ENCODE results near the gene NRGN.

The NRGN gene

DNA sequence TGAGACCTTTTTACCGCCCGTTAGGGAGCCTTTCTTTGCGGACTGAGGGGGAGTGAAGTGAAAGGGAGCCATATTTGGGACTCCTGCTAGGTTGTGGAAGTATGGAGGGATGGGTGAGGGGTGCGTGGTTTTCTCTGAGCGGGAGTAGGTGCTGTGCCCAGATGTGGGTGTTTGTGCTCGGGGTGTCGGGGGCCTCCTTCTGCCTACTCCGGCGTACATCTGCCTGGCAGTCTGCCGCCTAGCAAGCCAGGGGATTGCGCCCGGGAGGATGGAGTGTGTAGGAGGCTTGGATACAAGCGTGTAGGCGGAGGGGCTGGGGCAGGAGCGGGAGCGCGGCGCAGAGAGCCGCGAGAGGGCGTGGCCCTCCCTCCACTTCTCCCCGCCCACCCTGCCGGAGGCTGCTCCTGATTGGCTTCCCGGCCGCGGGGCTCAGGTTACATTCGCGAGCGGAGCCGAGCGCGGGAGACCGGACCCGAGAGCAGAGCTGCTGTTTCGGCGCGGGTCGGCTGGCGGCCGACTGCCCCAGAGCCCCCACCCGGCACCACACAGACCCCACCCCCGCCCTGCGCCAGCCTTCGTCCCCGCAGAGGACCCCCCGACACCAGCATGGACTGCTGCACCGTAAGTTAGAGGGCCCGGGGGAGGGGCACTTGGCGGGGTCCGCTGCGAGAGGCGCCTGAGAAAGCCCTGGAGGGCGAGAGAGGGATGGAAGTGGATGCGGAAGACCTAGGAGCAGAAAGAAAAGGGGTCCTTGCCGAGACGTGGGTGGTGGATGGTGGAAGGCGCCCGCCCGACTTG lies at the start of gene NRGN:
Gene NRGN (plus strand): TSS at position 464 of the 798 bp plus-strand sequence. CDS start 143 bp downstream, at position 607.
- DNase-seq (ENCODE audit: low read depth, low spot score), result peak; percentile 96

- no peak for DNase-seq (ENCODE audit: low read depth, low spot score)
Measured at GRCh38 chr11:124693142-124693541, 46.6 kb upstream of the NRGN start.

DNA sequence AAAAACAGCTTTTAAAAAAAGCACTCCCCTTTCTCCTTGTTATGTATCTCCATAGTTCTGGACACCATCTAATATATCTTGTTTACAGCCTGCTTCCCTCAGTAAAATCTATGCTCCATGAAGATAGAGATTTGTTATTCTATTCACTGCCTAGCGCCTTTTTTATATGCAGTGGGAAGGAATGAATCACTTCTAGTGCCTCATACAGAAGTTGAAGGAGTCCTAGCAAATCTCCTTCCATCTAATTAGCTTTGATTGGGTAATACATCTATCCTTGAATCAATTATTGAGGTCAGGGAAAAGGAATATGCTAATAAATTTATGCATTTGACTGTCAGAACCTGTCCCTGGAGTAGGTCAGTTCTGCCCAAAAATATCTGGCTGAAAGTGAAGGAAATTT lies 40.2 kb upstream of the NRGN start:
- no peak for DNase-seq (ENCODE audit: low read depth, low spot score)

DNA sequence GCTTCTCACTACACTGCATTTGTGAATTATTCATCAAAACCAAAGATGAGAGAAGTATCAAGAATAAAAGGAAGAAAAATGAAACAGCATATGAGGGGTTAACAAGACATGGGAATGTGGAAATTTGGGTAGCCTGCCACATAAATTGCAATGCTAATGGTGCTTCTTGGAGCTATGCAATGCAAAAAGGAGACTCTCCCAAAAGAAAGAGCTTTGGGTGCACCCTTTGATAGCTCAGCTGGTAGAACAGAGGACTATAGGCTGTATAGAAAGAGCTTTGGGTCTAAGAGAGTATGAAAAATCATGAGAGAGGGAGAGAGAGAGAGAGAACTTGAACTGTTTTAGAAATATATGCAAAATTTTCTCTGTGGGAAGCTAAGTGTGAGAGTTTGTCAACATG lies 39.7 kb upstream of the NRGN start:
- DNase-seq (ENCODE audit: low read depth, low spot score), result no peak

DNA sequence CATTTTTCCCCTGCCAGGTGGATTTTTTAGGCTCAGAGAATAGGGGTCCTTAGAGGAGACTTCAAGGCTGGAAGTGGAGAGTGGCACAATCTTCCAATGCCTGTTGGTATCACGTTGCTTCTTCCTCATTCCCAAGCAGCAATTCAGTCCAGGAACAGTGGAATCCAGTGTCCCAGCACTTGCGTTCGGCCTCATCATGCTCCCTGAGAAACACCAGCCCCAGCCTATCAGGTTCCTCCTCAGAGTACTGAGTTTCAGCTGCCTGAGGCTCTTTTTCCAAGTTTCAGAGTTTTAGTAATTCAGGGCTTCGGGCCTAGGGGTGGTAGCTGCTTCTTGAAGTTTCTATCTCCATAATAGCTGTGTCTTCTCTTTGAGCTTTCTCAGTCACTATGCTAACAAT lies 31.9 kb upstream of the NRGN start:
- no peak for DNase-seq (ENCODE audit: low read depth, low spot score)

DNA sequence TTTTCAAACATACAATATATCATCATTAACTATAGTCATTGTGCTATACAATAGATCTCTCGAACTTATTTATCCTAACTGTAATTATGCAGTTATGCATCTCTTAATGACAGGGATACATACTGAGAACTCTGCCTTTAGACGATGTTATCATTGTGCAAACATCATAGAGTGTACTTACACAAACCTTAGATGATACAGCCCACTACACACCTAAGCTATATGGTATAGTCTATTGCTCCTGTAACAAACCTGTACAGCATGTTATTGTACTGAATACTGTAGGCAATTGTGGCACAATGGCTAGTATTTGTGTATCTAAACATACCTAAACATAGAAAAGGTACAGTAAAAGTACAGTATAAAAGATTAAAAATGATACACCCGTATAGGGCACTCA lies 27.4 kb upstream of the NRGN start:
- no peak for DNase-seq (ENCODE audit: low read depth, low spot score)

DNA sequence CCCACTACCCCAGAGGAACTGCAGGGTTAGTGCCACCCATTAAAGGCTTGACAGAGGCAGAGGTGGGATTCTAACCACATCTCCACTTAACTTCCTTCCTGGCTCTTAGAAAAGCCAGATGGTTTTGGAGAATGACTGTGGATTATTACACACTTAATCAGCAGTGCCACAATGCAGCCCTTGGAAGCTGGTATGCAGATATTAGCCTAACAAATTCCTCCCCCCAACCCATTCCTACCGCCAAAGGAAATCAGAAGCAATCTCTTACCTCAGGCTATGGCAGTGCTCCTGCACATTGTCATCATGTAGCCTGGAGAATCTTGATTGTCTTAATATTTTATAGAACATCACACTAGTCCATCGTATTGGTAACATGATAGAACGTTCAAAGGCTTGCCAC lies 23.2 kb upstream of the NRGN start:
- DNase-seq (ENCODE audit: low read depth, low spot score), result no peak

DNA sequence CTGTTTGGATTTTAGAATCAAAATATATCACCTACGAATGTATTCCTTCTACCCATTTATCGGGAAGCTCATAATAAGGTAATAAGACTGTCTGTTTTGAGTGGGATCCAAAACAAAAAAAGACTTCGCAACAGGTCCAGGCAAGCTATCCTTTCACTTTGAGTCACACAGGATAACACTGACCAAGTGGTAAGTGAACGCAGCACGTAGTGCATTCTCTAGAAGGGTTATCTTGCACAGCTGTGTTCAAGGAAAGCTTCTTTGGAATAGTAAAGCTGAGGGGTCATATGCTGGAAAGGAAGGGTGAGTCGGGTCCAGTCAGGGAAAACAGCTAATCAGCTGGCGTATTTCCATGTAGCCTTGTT lies 22.3 kb upstream of the NRGN start:
- DNase-seq (ENCODE audit: low read depth, low spot score), result no peak

GRCh38 chr11:124717786-124718651 lies 21.7 kb upstream of the NRGN start:
- DNase-seq (ENCODE audit: low read depth, low spot score), result peak; percentile 75

DNA sequence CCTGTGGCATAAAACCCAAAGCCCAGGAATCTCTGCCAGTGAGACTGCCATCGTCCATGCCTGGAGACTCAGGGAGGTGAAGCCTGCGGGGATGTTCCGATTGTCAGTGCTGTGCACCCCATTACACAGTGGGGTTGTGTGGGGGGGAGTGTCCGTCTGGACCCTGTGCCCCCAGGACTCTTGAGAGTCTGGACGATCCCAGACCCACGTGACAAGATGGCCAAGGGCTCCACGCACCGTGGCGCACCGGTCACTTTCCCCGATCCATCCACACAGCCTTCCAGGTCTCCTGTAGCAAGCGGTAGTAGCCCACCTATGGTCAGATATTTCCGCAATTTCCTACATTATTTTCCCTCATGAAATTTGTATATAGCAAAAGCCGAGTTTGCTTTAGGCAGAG lies 20.9 kb upstream of the NRGN start:
- no peak for DNase-seq (ENCODE audit: low read depth, low spot score)

DNA sequence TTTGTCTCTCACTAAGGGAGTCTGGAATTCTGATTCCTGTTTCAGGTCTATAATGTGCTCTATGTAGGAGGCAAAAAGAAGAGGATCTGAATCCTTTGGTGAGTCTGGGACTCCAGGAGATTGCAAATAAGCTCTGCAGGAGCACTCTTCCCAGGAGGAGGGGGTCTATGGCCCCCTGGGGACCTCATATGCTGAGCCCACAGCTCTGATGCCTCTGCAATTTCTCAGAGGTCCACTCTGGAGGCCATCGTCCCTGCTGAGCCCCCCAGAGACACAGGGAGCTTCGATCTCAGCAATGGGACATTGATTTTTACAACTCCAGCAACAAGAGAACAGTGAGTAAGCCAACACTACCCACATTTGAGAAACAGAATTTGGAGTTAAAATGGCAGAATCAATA lies 20.2 kb upstream of the NRGN start:
- DNase-seq (ENCODE audit: low read depth, low spot score), result no peak

- no peak for DNase-seq (ENCODE audit: low read depth, low spot score)
Measured at GRCh38 chr11:124722176-124722575, 17.6 kb upstream of the NRGN start.

DNA sequence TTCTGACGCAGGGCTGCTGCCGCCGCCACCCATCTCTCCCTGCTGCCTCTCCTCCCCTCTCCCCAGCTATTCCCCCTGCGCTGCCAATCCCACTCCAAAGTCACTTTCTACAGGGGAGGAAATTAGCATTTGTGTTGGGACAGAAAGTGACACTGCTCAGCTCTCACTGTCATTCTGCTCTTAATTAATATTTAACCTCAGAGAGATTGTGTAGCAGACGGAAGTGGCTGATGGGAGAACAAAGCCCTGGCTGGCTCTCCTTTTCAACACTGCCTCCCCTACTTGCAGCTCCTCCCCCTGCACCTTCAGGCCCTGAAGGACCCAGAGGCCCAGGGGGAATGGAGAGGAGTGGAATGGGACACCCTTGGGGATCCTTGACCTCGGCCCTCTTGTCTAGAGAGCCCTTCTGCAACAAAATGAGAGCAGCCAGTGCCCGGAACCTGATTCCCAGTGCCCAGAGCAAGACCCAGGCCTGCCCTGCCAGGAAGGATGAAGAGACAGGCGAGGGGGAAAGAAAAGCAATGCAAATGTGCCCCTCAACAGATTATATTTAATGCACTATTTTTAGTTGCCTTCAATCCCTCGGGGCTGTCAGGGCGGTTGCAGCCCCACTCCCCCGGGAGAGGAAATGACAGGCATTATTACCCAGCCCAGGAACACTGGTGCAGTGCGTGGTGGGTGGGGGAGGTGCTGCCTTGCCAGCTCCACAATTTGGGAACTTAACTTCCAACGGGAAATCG lies 14.6 kb upstream of the NRGN start:
- DNase-seq (ENCODE audit: low read depth, low spot score), result no peak

- no peak for DNase-seq (ENCODE audit: low read depth, low spot score)
Measured at GRCh38 chr11:124725719-124726105, 14.0 kb upstream of the NRGN start.

- no peak for DNase-seq (ENCODE audit: low read depth, low spot score)
Measured at GRCh38 chr11:124727474-124727873, 12.3 kb upstream of the NRGN start.

DNA sequence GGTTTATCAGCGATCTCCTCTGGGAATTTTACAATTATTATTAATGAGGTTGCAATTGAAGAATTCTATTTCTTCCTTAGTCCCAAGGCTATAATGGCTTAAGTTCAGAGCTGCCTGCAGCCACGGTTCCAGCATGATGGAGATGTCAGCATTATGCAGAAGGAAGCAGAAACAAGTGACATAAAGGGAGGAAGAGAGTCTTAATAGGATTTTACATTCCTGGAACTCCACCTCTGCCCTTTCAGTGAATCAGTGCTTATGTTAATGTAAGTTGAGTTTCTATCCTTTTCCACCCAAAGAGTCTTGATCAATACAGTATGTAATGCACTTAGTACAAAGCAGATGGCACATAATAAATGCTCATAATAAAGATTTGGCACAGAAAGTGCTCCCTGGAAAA lies 11.6 kb upstream of the NRGN start:
- DNase-seq (ENCODE audit: low read depth, low spot score), result no peak

DNA sequence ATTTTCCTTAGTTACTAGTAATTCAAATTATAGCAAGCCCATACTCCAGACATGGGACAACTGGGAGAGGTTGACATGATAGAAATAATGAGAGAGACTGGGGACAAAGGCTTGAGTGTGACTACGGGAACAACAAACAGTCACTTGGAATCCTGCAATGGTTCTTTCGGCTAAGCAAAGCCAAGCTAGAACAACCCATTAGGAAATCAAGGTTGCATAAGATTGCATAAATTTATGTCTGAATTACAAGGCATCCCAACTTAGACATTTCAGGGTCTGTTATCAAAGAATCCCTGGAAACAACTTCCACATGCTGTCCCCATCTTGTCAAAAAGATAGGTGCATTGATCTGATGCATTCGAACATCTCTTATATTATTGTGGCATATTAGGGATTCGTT lies 10.2 kb upstream of the NRGN start:
- no peak for DNase-seq (ENCODE audit: low read depth, low spot score)

DNA sequence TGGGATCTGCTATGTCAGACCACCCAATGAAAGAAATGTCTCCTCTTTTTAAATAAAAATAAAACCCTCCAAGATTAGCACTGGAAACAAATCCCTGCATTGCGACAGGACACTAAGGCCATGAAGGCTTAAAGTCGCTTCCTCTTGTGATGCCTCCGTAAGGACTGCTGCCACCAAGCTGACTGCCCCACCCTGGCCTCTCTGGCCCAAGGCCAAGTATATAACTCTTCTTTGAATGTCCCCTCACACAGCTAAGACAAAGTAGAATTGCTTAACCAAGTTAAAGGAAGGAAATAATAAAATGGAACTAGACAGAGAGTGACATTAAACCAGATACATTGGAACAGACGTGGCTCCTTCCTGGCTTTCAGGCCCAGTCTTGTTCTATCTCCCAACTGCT lies 7.5 kb upstream of the NRGN start:
- no peak for DNase-seq (ENCODE audit: low read depth, low spot score)

DNA sequence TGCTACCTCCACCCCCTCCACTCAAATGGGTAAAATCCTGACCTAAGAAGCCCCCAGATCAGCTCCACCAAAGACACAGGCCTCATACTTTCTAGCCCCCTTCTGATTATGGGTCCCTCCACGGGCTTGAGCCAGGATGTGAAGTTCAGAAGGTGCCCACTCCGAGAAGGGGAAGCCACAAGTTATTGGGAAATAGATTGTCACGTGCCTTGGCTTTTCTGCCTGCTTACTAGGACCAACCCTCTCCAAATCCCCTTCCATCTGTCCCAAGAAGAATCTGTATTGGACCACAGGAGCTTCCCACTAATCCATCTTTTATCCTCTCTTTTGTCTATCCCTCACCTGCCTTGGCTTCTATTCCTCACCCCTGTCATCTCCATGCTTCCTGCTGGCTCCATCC lies 3.0 kb upstream of the NRGN start:
- no peak for DNase-seq (ENCODE audit: low read depth, low spot score)

GRCh38 chr11:124737638-124738305 lies 2.0 kb upstream of the NRGN start:
- DNase-seq (ENCODE audit: low read depth, low spot score), result no peak

DNA sequence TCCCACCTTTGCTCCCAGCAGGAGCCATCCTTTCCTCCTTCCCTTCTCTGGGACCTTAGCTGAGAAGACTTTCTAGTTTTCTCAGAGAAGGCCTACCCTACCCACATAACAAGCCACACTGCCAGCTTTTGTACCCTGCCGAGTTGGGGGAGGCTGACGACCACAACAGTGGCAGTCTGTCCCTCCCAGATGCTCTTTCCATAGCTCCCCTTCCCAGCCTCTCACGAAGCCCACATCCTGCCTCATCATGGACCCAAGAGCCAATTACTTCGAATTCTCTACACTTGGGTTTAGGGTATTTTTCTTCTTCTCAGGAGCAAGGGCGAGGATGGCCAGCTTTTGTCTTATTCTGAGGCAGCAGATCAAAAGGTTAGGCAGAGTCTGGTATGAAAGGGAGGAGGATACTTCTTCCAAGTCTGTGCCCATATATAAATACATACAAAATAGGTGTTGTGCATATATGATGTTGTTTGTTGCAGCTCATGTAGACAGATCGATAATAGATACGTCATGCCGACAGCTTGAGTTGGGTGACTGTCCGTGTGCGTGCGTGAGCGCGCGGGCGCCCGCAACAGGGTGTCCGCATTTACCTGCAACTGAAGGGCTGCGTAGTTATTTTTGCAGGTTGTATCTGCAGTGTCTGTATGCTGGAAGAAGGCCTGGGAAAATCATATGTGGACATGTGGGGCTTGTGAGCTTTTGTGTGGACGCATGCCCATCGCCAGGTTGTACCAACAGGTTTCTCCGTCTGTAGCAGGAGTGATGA lies 846 bp upstream of the NRGN start:
- DNase-seq (ENCODE audit: low read depth, low spot score), result no peak

Measured in ELF-1 (cell line).